ENCODE data around the gene RDX.

- TF ChIP-seq CTCF (IDR thresholded peaks at IDR 0.05) = no peak
- no peak for TF ChIP-seq POLR2A (IDR thresholded peaks at IDR 0.05)
Observed at GRCh38 chr11:110187731-110188130, 108.7 kb downstream of the RDX start.

Data from esophagus squamous epithelium (tissue), 4 donors.